NT2/D1 (cell line): Measurements from ENCODE around the gene CYB561D2.

Experiments used
- YY1 ChIP-seq: IDR thresholded peaks from 2 replicates; pipeline ENCODE4 v1.6.1; 2011; ENCODE audit not compliant: insufficient read length, insufficient read depth
- ZNF274 ChIP-seq: IDR thresholded peaks from 2 replicates; pipeline ENCODE4 v1.6.1; 2011; ENCODE audit warnings: mild to moderate bottlenecking, low read depth, low read length

DNA sequence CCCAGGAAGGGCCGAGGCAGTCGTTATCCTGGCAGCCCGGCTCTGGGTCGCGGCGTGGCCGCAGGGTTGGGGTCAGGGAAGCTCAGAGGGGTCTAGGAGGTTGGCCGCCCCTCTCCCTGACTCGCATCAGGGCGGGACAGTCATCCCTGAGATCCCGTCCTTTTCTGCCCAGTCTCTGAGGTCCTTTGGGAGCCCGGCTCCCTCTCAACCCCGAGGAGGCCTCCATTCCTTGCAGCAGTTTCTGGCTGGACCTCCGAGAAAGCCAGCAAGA lies 28.6 kb upstream of the CYB561D2 start:
- TF ChIP-seq ZNF274 (no peak), YY1 (no peak)
